DOHH2 (cell line): ENCODE results near the gene BBC3.

Experiments used
- H3F3A ChIP-seq: fragments of 200-600 bp; sonication (generic), shearing (Covaris generic); 2 replicates; pipeline ENCODE4 v1.6.0; 2016; ENCODE audit warnings: antibody characterized with exemption, mild to moderate bottlenecking; ENCODE audit not compliant: control insufficient read depth, insufficient read depth
- H3K27ac ChIP-seq: fragments of 200-600 bp; sonication (generic); 2 replicates; pipeline ENCODE4 v1.5.1; 2014; ENCODE audit warnings: low read depth, mild to moderate bottlenecking, low read length, moderate library complexity
- H3K27me3 ChIP-seq: fragments of 200-600 bp; sonication (generic); 2 replicates; pipeline ENCODE4 v1.6.1; 2014; ENCODE audit warnings: mild to moderate bottlenecking, low read length, mixed read lengths; ENCODE audit not compliant: control insufficient read depth
- H3K36me3 ChIP-seq: fragments of 200-600 bp; sonication (generic); 2 replicates; pipeline ENCODE4 v1.6.1; 2014; ENCODE audit warnings: mild to moderate bottlenecking, low read length, moderate library complexity, mixed read lengths; ENCODE audit not compliant: control insufficient read depth
- H3K4me1 ChIP-seq: fragments of 200-600 bp; sonication (generic); 2 replicates; pipeline ENCODE4 v1.6.1; 2014; ENCODE audit warnings: mild to moderate bottlenecking, low read length, mixed read lengths; ENCODE audit not compliant: control insufficient read depth
- H3K4me2 ChIP-seq: fragments of 200-600 bp; sonication (generic); 2 replicates; pipeline ENCODE4 v1.6.0; 2014; ENCODE audit warnings: mild to moderate bottlenecking, low read length, moderate library complexity
- H3K4me3 ChIP-seq: fragments of 200-600 bp; sonication (generic); 2 replicates; pipeline ENCODE4 v1.5.1; 2014; ENCODE audit warnings: mild to moderate bottlenecking, low read length, mixed read lengths
- H3K79me2 ChIP-seq: fragments of 200-600 bp; sonication (generic); 2 replicates; pipeline ENCODE4 v1.6.1; 2014; ENCODE audit warnings: mild to moderate bottlenecking, low read length, mixed read lengths; ENCODE audit not compliant: control insufficient read depth
- H3K9me2 ChIP-seq: fragments of 200-600 bp; sonication (generic); replicated peaks from 2 replicates; pipeline ENCODE4 v1.6.1; 2014; ENCODE audit warnings: mild to moderate bottlenecking, low read length, mixed read lengths; ENCODE audit not compliant: control insufficient read depth
- H3K9me3 ChIP-seq: fragments of 200-600 bp; sonication (generic); 2 replicates; pipeline ENCODE4 v1.6.1; 2014; ENCODE audit warnings: antibody characterized with exemption, low read length, mixed read lengths; ENCODE audit not compliant: control insufficient read depth, insufficient read depth
- H4K20me1 ChIP-seq: fragments of 200-600 bp; sonication (generic); 2 replicates; pipeline ENCODE4 v1.6.0; 2014; ENCODE audit warnings: low read depth, mild to moderate bottlenecking, antibody characterized with exemption, low read length, moderate library complexity; ENCODE audit not compliant: control insufficient read depth, insufficient read depth
- EZH2phosphoT487 ChIP-seq: fragments of 200-600 bp; sonication (generic); IDR thresholded peaks from 2 replicates; pipeline ENCODE4 v1.6.1; 2017; ENCODE audit warnings: borderline replicate concordance, mild to moderate bottlenecking, antibody characterized with exemption, low read length, moderate library complexity, mixed read lengths
- TF ChIP-seq, protein P1 (sequence below): fragments of 200-600 bp; sonication (generic); IDR thresholded peaks from one replicate; pipeline ENCODE4 v1.5.1; 2014; ENCODE audit warnings: antibody characterized with exemption, mild to moderate bottlenecking, low read depth, low read length; ENCODE audit not compliant: poor library complexity, severe bottlenecking

BBC3 gene

GRCh38 chr19:47172666-47173455, 58.1 kb downstream of the BBC3 start:
- no peaks in the 10 kb centered on the region for H3K9me3 ChIP-seq
- no peaks in the 10 kb centered on the region for H3K27me3 ChIP-seq
- H3K9me2 ChIP-seq = no peaks in the 10 kb centered on the region
- H3K79me2 ChIP-seq = peaks cover 36% of the 10 kb centered on the region
- no peaks in the 10 kb centered on the region for H3K4me1 ChIP-seq
- peaks cover 13% of the 10 kb centered on the region for H3F3A ChIP-seq
- no peak overlapping the region for H3K4me2 ChIP-seq
- no peak overlapping the region for H3K4me3 ChIP-seq
- H3K36me3 ChIP-seq = peaks cover 79% of the 10 kb centered on the region
- peaks cover 11% of the 10 kb centered on the region for H4K20me1 ChIP-seq
- H3K27ac ChIP-seq = no peak overlapping the region
- TF ChIP-seq, protein P1, sequence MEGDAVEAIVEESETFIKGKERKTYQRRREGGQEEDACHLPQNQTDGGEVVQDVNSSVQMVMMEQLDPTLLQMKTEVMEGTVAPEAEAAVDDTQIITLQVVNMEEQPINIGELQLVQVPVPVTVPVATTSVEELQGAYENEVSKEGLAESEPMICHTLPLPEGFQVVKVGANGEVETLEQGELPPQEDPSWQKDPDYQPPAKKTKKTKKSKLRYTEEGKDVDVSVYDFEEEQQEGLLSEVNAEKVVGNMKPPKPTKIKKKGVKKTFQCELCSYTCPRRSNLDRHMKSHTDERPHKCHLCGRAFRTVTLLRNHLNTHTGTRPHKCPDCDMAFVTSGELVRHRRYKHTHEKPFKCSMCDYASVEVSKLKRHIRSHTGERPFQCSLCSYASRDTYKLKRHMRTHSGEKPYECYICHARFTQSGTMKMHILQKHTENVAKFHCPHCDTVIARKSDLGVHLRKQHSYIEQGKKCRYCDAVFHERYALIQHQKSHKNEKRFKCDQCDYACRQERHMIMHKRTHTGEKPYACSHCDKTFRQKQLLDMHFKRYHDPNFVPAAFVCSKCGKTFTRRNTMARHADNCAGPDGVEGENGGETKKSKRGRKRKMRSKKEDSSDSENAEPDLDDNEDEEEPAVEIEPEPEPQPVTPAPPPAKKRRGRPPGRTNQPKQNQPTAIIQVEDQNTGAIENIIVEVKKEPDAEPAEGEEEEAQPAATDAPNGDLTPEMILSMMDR = no peak
- TF ChIP-seq EZH2phosphoT487 = no peak
